Keratinocyte (primary cell): ENCODE results near the gene OTOG. TPM values are rescaled to one million over a fixed set of nuclear protein-coding genes. Genes with fewer than 3 reads are reported as not detected.
"Not testable (repeated sequence)": the region's sequence is repeated elsewhere in the genome, so short reads cannot be mapped to it uniquely, and the experiment has no call there.

ENCODE experiments used
- DNase-seq: peaks from one replicate; pipeline ENCODE4 v3.0.0-alpha.2; 2011; ENCODE audit warnings: low read depth, missing footprints, low spot score
- FAIRE-seq: peaks from 2 replicates; lab custom pipeline; 2011; peaks lifted over from hg19 to GRCh38; lab: Jason Lieb, UNC
- H2AFZ ChIP-seq: 2 replicates; pipeline ENCODE4 v1.6.0; 2012; ENCODE audit warnings: low read length, control low read depth, inconsistent platforms; ENCODE audit not compliant: control insufficient read depth
- H3K27ac ChIP-seq: 2 replicates; pipeline ENCODE4 v1.5.1; 2011; ENCODE audit warnings: low read length; ENCODE audit not compliant: control insufficient read depth, insufficient read depth
- H3K27me3 ChIP-seq: 3 replicates; pipeline ENCODE4 v1.6.0; 2011; ENCODE audit warnings: low read length; ENCODE audit not compliant: control insufficient read depth, insufficient read depth; ENCODE audit errors: extremely low read depth
- H3K36me3 ChIP-seq, 2 experiments: 2 replicates in 1 of 2; 3 replicates in 1 of 2; pipeline ENCODE4 v1.5.1; 2011; ENCODE audit warnings: low read length in 2 of 2, mild to moderate bottlenecking in 1 of 2; ENCODE audit not compliant: control insufficient read depth in 2 of 2, insufficient read depth in 2 of 2; ENCODE audit errors: extremely low read depth in 1 of 2
- H3K4me1 ChIP-seq: 3 replicates; pipeline ENCODE4 v1.5.1; 2011; ENCODE audit warnings: low read length; ENCODE audit not compliant: control insufficient read depth, insufficient read depth; ENCODE audit errors: extremely low read depth
- H3K4me2 ChIP-seq: 3 replicates; pipeline ENCODE4 v1.6.0; 2011; ENCODE audit warnings: low read depth, low read length; ENCODE audit not compliant: control insufficient read depth, insufficient read depth; ENCODE audit errors: extremely low read depth
- H3K4me3 ChIP-seq, 3 experiments: fragments of 200-600 bp in 1 of 3; sonication (generic) in 1 of 3; 2 replicates in 2 of 3; 3 replicates in 1 of 3; pipeline ENCODE4 v1.5.1; 2011 to 2016; ENCODE audit warnings: low read length in 3 of 3, mild to moderate bottlenecking in 3 of 3, control low read depth in 2 of 3, inconsistent platforms in 1 of 3, low read depth in 1 of 3, mixed read lengths in 1 of 3, mixed run types in 1 of 3, moderate library complexity in 1 of 3; ENCODE audit not compliant: control insufficient read depth in 2 of 3, insufficient read depth in 2 of 3; ENCODE audit errors: extremely low read depth in 1 of 3
- H3K79me2 ChIP-seq: 2 replicates; pipeline ENCODE4 v1.6.0; 2012; ENCODE audit warnings: low read length; ENCODE audit not compliant: control insufficient read depth, insufficient read depth
- H3K9ac ChIP-seq: 3 replicates; pipeline ENCODE4 v1.6.0; 2011; ENCODE audit warnings: low read length; ENCODE audit not compliant: control insufficient read depth, insufficient read depth; ENCODE audit errors: extremely low read depth
- H3K9me1 ChIP-seq: 3 replicates; pipeline ENCODE4 v1.6.0; 2011; ENCODE audit warnings: low read length; ENCODE audit not compliant: control insufficient read depth, insufficient read depth; ENCODE audit errors: extremely low read depth
- H3K9me3 ChIP-seq: 2 replicates; pipeline ENCODE4 v1.5.1; 2012; ENCODE audit warnings: low read depth, low read length; ENCODE audit not compliant: control insufficient read depth
- H4K20me1 ChIP-seq: 3 replicates; pipeline ENCODE4 v1.6.0; 2011; ENCODE audit warnings: low read length; ENCODE audit not compliant: control insufficient read depth, insufficient read depth; ENCODE audit errors: extremely low read depth
- CTCF ChIP-seq, 3 experiments: IDR thresholded peaks in 1 of 3; conservative IDR thresholded peaks in 1 of 3; optimal IDR thresholded peaks in 1 of 3; 2 replicates in 2 of 3; 3 replicates in 1 of 3; pipeline versions ENCODE3 to v1.5.1; 2011; ENCODE audit warnings: low read length in 3 of 3, mild to moderate bottlenecking in 3 of 3, moderate library complexity in 2 of 3, control low read depth in 1 of 3, inconsistent platforms in 1 of 3; ENCODE audit not compliant: insufficient read depth in 2 of 3; ENCODE audit errors: extremely low read depth in 1 of 3
- EZH2 ChIP-seq: IDR thresholded peaks from one replicate; pipeline ENCODE4 v1.6.1; 2012; ENCODE audit warnings: inconsistent platforms, mild to moderate bottlenecking, low read length, moderate library complexity
- dilution Hi-C: fragments of 300-500 bp; cut with MboI; formaldehyde crosslinking; loops from one replicate; pipeline ENCODE4 v1.7.0; 2020; ENCODE audit warnings: low sequenced_read_pairs; ENCODE audit not compliant: extremely low pct_ligation_motif_present
- polyA plus RNA-seq, 5 experiments: library from polyadenylated mRNA; depleted of rRNA in 3 of 5; stranded (reverse) in 3 of 5; stranded (forward) in 1 of 5; unstranded in 1 of 5; fragments of >200 nt; gene quantifications; 1 replicate in 1 of 5; 2 replicates in 3 of 5; 3 replicates in 1 of 5; pipeline versions ENCODE4 v1.2.1 to v1.2.3, GENCODE V29; 2011 to 2012; ENCODE audit warnings: missing spikeins in 2 of 5, low read depth in 1 of 5, low replicate concordance in 1 of 5

OTOG gene
- polyA plus RNA-seq, 1 donor (not counting 4 experiments of a cell fraction or from before 2014, with no cell fraction given): not detected

DNA sequence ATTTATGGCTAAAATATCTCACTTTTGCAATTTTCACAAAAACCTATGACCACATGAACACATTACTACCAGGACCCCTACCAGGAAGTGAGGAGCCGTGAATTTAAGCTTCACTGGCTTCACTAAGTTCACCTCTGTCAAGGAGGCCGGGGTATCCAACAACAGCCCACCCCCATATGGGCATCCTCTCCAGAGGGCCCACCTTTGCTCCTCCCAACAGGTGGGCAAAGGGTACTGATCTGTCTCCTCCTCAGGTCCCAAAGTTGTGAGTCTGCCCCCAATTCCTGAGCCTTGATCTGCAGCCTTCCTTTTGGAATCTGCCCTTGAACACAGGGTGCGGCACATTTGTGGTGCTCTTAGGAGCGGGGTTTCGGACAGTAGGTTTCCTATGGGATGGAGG is 66.9 kb downstream of the OTOG start:
- no peak for FAIRE-seq
- Histone ChIP-seq H3K4me2 (no peak overlapping the region), H3K27ac (no peak overlapping the region), H3K27me3 (no peaks in the 10 kb centered on the region), H2AFZ (no peak overlapping the region), H3K4me1 (no peaks in the 10 kb centered on the region), H3K9me3 (no peaks in the 10 kb centered on the region), H3K9ac (no peak overlapping the region), H3K4me3 (no peak overlapping the region), H3K36me3 (no peaks in the 10 kb centered on the region), H3K9me1 (no peaks in the 10 kb centered on the region), H4K20me1 (no peaks in the 10 kb centered on the region), H3K79me2 (no peaks in the 10 kb centered on the region)
- TF ChIP-seq EZH2 (no peak), CTCF (optimal IDR thresholded peaks at IDR 0.05 in 1 of 3, IDR thresholded peaks at IDR 0.05 in 1 of 3, conservative IDR thresholded peaks at IDR 0.05 in 1 of 3; ENCODE audit: extremely low read depth in 1 of 3, insufficient read depth in 2 of 3, low read length in 3 of 3) (no peak)
- dilution Hi-C loops: no loop called here
- no peak for DNase-seq

GRCh38 chr11:17622711-17623110 is 75.7 kb downstream of the OTOG start:
- H3K9me1 ChIP-seq, H2AFZ ChIP-seq, H3K4me3 ChIP-seq, H3K79me2 ChIP-seq, H3K36me3 ChIP-seq, FAIRE-seq, DNase-seq, H3K4me2 ChIP-seq, H3K9me3 ChIP-seq, H3K27me3 ChIP-seq, dilution Hi-C loops, H3K4me1 ChIP-seq, H3K27ac ChIP-seq, H4K20me1 ChIP-seq, H3K9ac ChIP-seq: not testable (repeated sequence)

- no peak overlapping the region for H3K4me3 ChIP-seq
- no peak for TF ChIP-seq CTCF (optimal IDR thresholded peaks at IDR 0.05 in 1 of 3, IDR thresholded peaks at IDR 0.05 in 1 of 3, conservative IDR thresholded peaks at IDR 0.05 in 1 of 3; ENCODE audit: extremely low read depth in 1 of 3, insufficient read depth in 2 of 3, low read length in 3 of 3)
- TF ChIP-seq EZH2: no peak
- FAIRE-seq: no peak
- H2AFZ ChIP-seq: no peak overlapping the region
- H3K36me3 ChIP-seq: no peaks in the 10 kb centered on the region
- no peaks in the 10 kb centered on the region for H3K4me1 ChIP-seq
- no peaks in the 10 kb centered on the region for H3K79me2 ChIP-seq
- H4K20me1 ChIP-seq: no peaks in the 10 kb centered on the region
- no peak overlapping the region for H3K9ac ChIP-seq
- H3K9me1 ChIP-seq: no peaks in the 10 kb centered on the region
- no peaks in the 10 kb centered on the region for H3K9me3 ChIP-seq
- no peak overlapping the region for H3K27ac ChIP-seq
- no peak for DNase-seq
- peaks cover 3% of the 10 kb centered on the region for H3K27me3 ChIP-seq
- no peak overlapping the region for H3K4me2 ChIP-seq
- dilution Hi-C loops: no loop called here
Measured at GRCh38 chr11:17629113-17629512, 82.1 kb downstream of the OTOG start.
